GM23338 (cell line): ENCODE results near the gene GOSR1. TPM values are rescaled to one million over a fixed set of nuclear protein-coding genes. Genes with fewer than 3 reads are reported as not detected.

Experiments used
- ATAC-seq: fragments of 200-7000 bp; cut with Tn5 transposase; 3 replicates; pipeline ENCODE4 v1.9.1; 2020
- DNase-seq: peaks from one replicate; pipeline ENCODE4 v3.0.0-alpha.2; 2015; ENCODE audit warnings: low spot score
- H2AFZ ChIP-seq: fragments of 200-600 bp; sonication (generic); 2 replicates; pipeline ENCODE4 v1.8.0; 2016; ENCODE audit warnings: antibody characterized with exemption, mild to moderate bottlenecking, moderate library complexity
- H3F3A ChIP-seq: fragments of 200-600 bp; sonication (generic); replicated peaks from 2 replicates; pipeline ENCODE4 v1.8.0; 2017; ENCODE audit warnings: antibody characterized with exemption, mixed run types, low read depth
- H3K27ac ChIP-seq: fragments of 200-600 bp; sonication (generic); 2 replicates; pipeline ENCODE4 v1.6.1; 2016; ENCODE audit warnings: low read depth
- H3K27me3 ChIP-seq: fragments of 200-600 bp; sonication (generic); 2 replicates; pipeline ENCODE4 v1.8.0; 2016; ENCODE audit warnings: mild to moderate bottlenecking, mixed run types, moderate library complexity; ENCODE audit not compliant: insufficient read depth
- H3K36me3 ChIP-seq: fragments of 200-600 bp; sonication (generic); 2 replicates; pipeline ENCODE4 v1.8.0; 2016; ENCODE audit warnings: mild to moderate bottlenecking; ENCODE audit not compliant: insufficient read depth
- H3K4me1 ChIP-seq: fragments of 200-600 bp; sonication (generic); 2 replicates; pipeline ENCODE4 v1.8.0; 2016; ENCODE audit warnings: mild to moderate bottlenecking, moderate library complexity; ENCODE audit not compliant: insufficient read depth
- H3K4me2 ChIP-seq: fragments of 200-600 bp; sonication (generic); 2 replicates; pipeline ENCODE4 v1.7.1; 2017; ENCODE audit warnings: mixed run types
- H3K4me3 ChIP-seq: fragments of 200-600 bp; sonication (generic); 2 replicates; pipeline ENCODE4 v1.6.1; 2016; ENCODE audit warnings: mixed run types
- H3K79me2 ChIP-seq: fragments of 200-600 bp; sonication (generic); replicated peaks from 2 replicates; pipeline ENCODE4 v1.8.0; 2017; ENCODE audit warnings: mild to moderate bottlenecking; ENCODE audit not compliant: insufficient read depth
- H3K9me2 ChIP-seq: fragments of 200-600 bp; sonication (generic); 2 replicates; pipeline ENCODE4 v1.8.0; 2017; ENCODE audit not compliant: insufficient read depth
- H4K20me1 ChIP-seq: fragments of 200-600 bp; sonication (generic); replicated peaks from 2 replicates; pipeline ENCODE4 v1.8.0; 2017; ENCODE audit warnings: mild to moderate bottlenecking; ENCODE audit not compliant: insufficient read depth
- H3K27ac Mint-ChIP-seq: 2 replicates; pipeline ENCODE4 v1.8.0; 2020; ENCODE audit warnings: inconsistent platforms, mild to moderate bottlenecking, moderate library complexity, mixed read lengths
- H3K27me3 Mint-ChIP-seq: 3 replicates; pipeline ENCODE4 v1.8.0; 2022; ENCODE audit warnings: low read depth, mild to moderate bottlenecking, moderate library complexity, mixed read lengths, inconsistent platforms; ENCODE audit not compliant: insufficient read depth, poor library complexity
- H3K36me3 Mint-ChIP-seq: 3 replicates; pipeline ENCODE4 v1.8.0; 2021; ENCODE audit warnings: low read depth, mild to moderate bottlenecking, inconsistent platforms, moderate library complexity, mixed read lengths
- H3K4me1 Mint-ChIP-seq: 3 replicates; pipeline ENCODE4 v1.8.0; 2020; ENCODE audit warnings: mild to moderate bottlenecking, inconsistent platforms, mixed read lengths
- H3K4me3 Mint-ChIP-seq: 3 replicates; pipeline ENCODE4 v1.8.0; 2021; ENCODE audit warnings: moderate library complexity, mild to moderate bottlenecking, inconsistent platforms, mixed read lengths
- H3K9me3 Mint-ChIP-seq: 3 replicates; pipeline ENCODE4 v1.8.0; 2020; ENCODE audit warnings: moderate library complexity, mild to moderate bottlenecking, inconsistent platforms, mixed read lengths
- EZH2 ChIP-seq: fragments of 200-600 bp; sonication (generic); IDR thresholded peaks from one replicate; pipeline ENCODE4 v1.8.0; 2017; ENCODE audit warnings: antibody characterized with exemption, mild to moderate bottlenecking, low read depth; ENCODE audit not compliant: unreplicated experiment
- EZH2phosphoT487 ChIP-seq: fragments of 200-600 bp; sonication (generic); IDR thresholded peaks from one replicate; pipeline ENCODE4 v1.8.1; 2018; ENCODE audit warnings: antibody characterized with exemption; ENCODE audit not compliant: unreplicated experiment
- NANOG ChIP-seq: IDR thresholded peaks from 2 replicates; pipeline ENCODE4 v1.6.1; 2016; ENCODE audit warnings: antibody characterized with exemption, borderline replicate concordance
- STAT1 ChIP-seq: IDR thresholded peaks from one replicate; pipeline ENCODE4 v1.6.1; 2016; ENCODE audit warnings: antibody characterized with exemption; ENCODE audit not compliant: unreplicated experiment
- ZNF114 ChIP-seq: fragments of 250-450 bp; sonication (Bioruptor Pico); IDR thresholded peaks from 2 replicates; pipeline ENCODE4 v1.5.0; 2020; ENCODE audit warnings: mild to moderate bottlenecking, moderate library complexity
- ZNF331 ChIP-seq: fragments of 250-450 bp; sonication (Bioruptor Pico); IDR thresholded peaks from 2 replicates; pipeline ENCODE4 v1.5.0; 2020; ENCODE audit warnings: low read depth, mild to moderate bottlenecking, moderate library complexity
- ZNF462 ChIP-seq: fragments of 250-450 bp; sonication (Bioruptor Pico); IDR thresholded peaks from 2 replicates; pipeline ENCODE4 v1.5.0; 2020; ENCODE audit warnings: mild to moderate bottlenecking, moderate library complexity
- polyA plus RNA-seq: library from polyadenylated mRNA; unstranded; fragments of >200 nt; fragmentation: Nextera tagmentation; extraction: Ambion mirVana; gene quantifications from 2 replicates; pipeline ENCODE4 v1.2.1, GENCODE V29; 2016
- total RNA-seq: library from RNA; depleted of rRNA; stranded (reverse); fragments of >200 nt; shearing (Covaris generic); gene quantifications from 2 replicates; pipeline ENCODE4 v1.2.3, GENCODE V29; 2014

Gene GOSR1
- total and polyA plus RNA-seq, 2 experiments from 2014 or later, result 33.4 to 74.1 TPM

GRCh38 chr17:30532871-30533270, 55.7 kb downstream of the GOSR1 start (continued):
- no peak for TF ChIP-seq ZNF462 (CRISPR knock-in tag)
- TF ChIP-seq EZH2phosphoT487, result no peak
- TF ChIP-seq NANOG, result no peak
- no peak for TF ChIP-seq ZNF114
- no peak for TF ChIP-seq STAT1
- TF ChIP-seq EZH2, result no peak

GRCh38 chr17:30534298-30534697, 57.1 kb downstream of the GOSR1 start:
- no peaks in the 10 kb centered on the region for H3K4me1 ChIP-seq
- no peaks in the 10 kb centered on the region for H3K27me3 Mint-ChIP-seq
- H3K4me3 Mint-ChIP-seq, result no peak overlapping the region
- no peaks in the 10 kb centered on the region for H3K4me1 Mint-ChIP-seq
- no peaks in the 10 kb centered on the region for H3K27me3 ChIP-seq
- H3K4me3 ChIP-seq, result no peak overlapping the region
- no peaks in the 10 kb centered on the region for H3F3A ChIP-seq
- no peaks in the 10 kb centered on the region for H4K20me1 ChIP-seq
- ATAC-seq (no peak), DNase-seq (no peak)
- H3K27ac ChIP-seq, result no peak overlapping the region
- H3K4me2 ChIP-seq, result no peak overlapping the region
- H3K36me3 ChIP-seq, result no peaks in the 10 kb centered on the region
- TF ChIP-seq EZH2phosphoT487 (no peak), ZNF331 (CRISPR knock-in tag) (no peak)
- H3K9me2 ChIP-seq, result no peaks in the 10 kb centered on the region
- H3K36me3 Mint-ChIP-seq, result no peaks in the 10 kb centered on the region
- no peaks in the 10 kb centered on the region for H3K79me2 ChIP-seq
- H3K9me3 Mint-ChIP-seq, result peaks cover 2% of the 10 kb centered on the region; the same call in 1 of the 3 replicates
- no peak overlapping the region for H2AFZ ChIP-seq
- no peak overlapping the region for H3K27ac Mint-ChIP-seq
